Stimulated activated naive B cell treated with anti-CD40 and anti-IgM and Interleukin-4, amounts not matched to agents 10 μg/mL and 1 μg/mL and 100 μg/mL, for 72 hours (primary cell): ENCODE data around the gene CCDC77.

Experiments
- ATAC-seq, 2 donors: fragments of 150-1000 bp; cut with Tn5 transposase; replicated peaks; 2 replicates each; pipeline ENCODE4 v1.10.0; 2021; ENCODE audit warnings: moderate library complexity in 1 of 2
- DNase-seq: peaks from one replicate; pipeline ENCODE4 v3.0.0; 2021
- H3K27ac Mint-ChIP-seq: one replicate; pipeline ENCODE4 v1.8.0; 2022; ENCODE audit warnings: mild to moderate bottlenecking, mixed read lengths
- H3K27me3 Mint-ChIP-seq, 2 donors: one replicate each; pipeline ENCODE4 v1.8.0; 2022; ENCODE audit warnings: mixed read lengths in 2 of 2
- H3K36me3 Mint-ChIP-seq, 2 donors: one replicate each; pipeline ENCODE4 v1.8.0; 2022; ENCODE audit warnings: mixed read lengths in 2 of 2, mild to moderate bottlenecking in 1 of 2
- H3K4me1 Mint-ChIP-seq, 2 donors: one replicate each; pipeline ENCODE4 v1.8.0; 2022; ENCODE audit warnings: mixed read lengths in 2 of 2, mild to moderate bottlenecking in 1 of 2
- H3K4me3 Mint-ChIP-seq, 2 donors: one replicate each; pipeline ENCODE4 v1.8.0; 2022; ENCODE audit warnings: mild to moderate bottlenecking in 2 of 2, mixed read lengths in 2 of 2, moderate library complexity in 1 of 2
- H3K9me3 Mint-ChIP-seq, 2 donors: one replicate each; pipeline ENCODE4 v1.8.0; 2022; ENCODE audit warnings: mixed read lengths in 2 of 2, mild to moderate bottlenecking in 1 of 2

Gene CCDC77

DNA sequence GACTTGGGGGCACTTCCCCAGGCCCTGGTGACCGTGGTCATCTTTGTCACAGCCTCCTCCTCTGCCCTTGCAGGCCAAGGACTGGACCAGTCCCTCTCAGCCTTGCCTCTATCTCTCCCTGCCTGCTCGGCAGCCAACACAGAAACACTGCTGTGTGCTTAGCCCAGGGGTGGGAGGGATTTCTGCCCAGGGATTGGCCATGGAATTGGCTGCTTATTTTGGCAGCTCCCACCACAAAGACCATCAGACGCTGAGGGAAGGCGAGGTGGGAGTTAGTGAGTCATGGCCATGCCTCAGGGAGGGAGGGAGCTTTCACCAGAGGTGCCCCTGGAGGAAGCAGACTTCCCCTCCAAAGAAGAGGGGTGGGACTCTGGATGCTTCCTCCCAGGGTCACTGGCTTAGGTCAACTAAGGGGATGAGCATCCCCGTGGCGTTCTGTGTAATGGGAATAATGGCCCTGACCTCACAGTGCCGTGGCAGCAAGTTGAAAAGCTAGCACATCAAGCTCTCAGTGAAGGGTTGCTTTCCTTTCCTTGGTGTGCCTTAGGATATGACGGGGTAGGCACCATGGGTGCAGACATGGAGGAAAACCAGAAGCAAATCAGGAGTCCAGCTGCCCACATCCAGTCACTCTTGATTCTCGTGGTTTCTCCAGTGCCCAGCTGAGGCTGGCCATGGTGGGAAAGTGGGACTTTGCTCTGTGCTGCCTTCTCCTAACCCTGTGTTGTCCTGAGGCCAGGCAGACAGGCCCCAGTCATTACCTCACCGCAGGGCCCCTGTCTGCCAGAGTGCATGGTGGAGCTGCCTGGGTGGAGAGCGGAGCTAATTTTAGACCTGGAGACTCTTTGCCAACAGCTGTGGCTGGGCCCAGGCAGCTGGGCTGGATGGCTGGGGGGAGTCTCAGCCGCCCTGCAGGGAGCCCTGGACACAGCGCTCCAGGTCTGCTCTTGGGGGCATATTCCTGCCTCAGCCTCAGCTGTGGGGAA, 79.7 kb downstream of the CCDC77 start:
- no peaks in the 10 kb centered on the region for H3K36me3 Mint-ChIP-seq
- no peak overlapping the region for H3K4me3 Mint-ChIP-seq
- no peaks in the 10 kb centered on the region for H3K4me1 Mint-ChIP-seq
- peaks cover 29 to 45% of the 10 kb centered on the region in 2 donors for H3K27me3 Mint-ChIP-seq
- no peak overlapping the region for H3K27ac Mint-ChIP-seq
- H3K9me3 Mint-ChIP-seq: no peaks in the 10 kb centered on the region
- DNase-seq: no peak
- no peak for ATAC-seq

DNA sequence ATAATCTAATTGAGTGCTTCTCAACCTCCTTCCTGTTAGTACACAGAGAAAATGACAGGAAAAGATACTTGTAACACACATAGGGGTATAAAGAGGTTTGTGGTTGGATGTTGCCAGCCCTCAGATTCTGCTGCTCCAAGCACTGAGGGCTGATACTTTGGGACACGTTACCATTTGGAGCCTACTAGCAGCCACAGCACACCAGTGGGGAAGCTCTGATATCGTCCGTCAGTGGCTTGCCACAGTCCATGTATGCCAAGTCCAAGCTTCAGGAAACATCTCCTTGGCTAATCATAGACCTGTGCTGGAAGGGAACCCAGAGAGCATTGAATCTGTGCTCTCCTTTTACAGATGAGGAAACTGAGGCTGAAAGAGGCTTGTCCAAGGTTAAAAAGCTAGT, 80.6 kb downstream of the CCDC77 start:
- ATAC-seq (no peak), DNase-seq (no peak)
- H3K27ac Mint-ChIP-seq: no peak overlapping the region
- H3K9me3 Mint-ChIP-seq: peaks cover 1 to 3% of the 10 kb centered on the region in 2 donors
- H3K4me3 Mint-ChIP-seq: no peak overlapping the region
- H3K27me3 Mint-ChIP-seq: peaks cover 36 to 53% of the 10 kb centered on the region in 2 donors
- no peaks in the 10 kb centered on the region for H3K4me1 Mint-ChIP-seq
- H3K36me3 Mint-ChIP-seq: peaks cover 0 to 1% of the 10 kb centered on the region in 2 donors

GRCh38 chr12:484096-484495, 82.7 kb downstream of the CCDC77 start:
- H3K36me3 Mint-ChIP-seq: peaks cover under 1 to 7% of the 10 kb centered on the region in 2 donors
- H3K9me3 Mint-ChIP-seq: peaks cover 7 to 9% of the 10 kb centered on the region in 2 donors
- ATAC-seq: no peak
- no peaks in the 10 kb centered on the region for H3K4me1 Mint-ChIP-seq
- no peak overlapping the region for H3K4me3 Mint-ChIP-seq
- no peak for DNase-seq
- no peak overlapping the region for H3K27ac Mint-ChIP-seq
- peaks cover 44 to 61% of the 10 kb centered on the region in 2 donors for H3K27me3 Mint-ChIP-seq

DNA sequence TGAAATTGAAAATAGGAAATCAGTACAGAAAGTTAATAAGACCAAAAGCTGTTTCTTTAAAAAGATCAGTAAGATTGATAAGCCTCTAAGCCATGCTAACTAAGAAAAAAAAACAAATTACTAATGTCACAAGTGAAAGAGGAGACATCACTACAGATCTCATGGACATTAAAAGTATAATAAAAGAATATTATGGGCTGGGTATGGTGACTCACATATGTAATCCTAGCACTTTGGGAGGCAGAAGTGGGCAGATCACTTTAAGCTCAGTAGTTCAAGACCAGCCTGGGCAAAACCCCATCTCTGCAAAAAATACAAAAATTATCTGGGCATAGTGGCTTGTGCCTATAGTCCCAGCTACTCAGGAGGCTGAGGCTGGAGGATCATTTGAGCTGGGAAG, 88.8 kb downstream of the CCDC77 start:
- no peak overlapping the region for H3K4me3 Mint-ChIP-seq

More for the DNA sequence above, 88.8 kb downstream of the CCDC77 start:
- Mint-ChIP-seq H3K27ac (no peak overlapping the region), H3K9me3 (peaks cover 25 to 30% of the 10 kb centered on the region in 2 donors), H3K4me1 (no peaks in the 10 kb centered on the region), H3K27me3 (peaks cover 29 to 33% of the 10 kb centered on the region in 2 donors), H3K36me3 (peaks cover 2 to 9% of the 10 kb centered on the region in 2 donors)
- DNase-seq (no peak), ATAC-seq (no peak)
